Vagina (tissue), 2 donors: ENCODE results near the gene GRIK3.

Experiments used
- POLR2A ChIP-seq, 2 donors: fragments of 450-650 bp; IDR thresholded peaks; one replicate each; pipeline ENCODE4 v1.6.1; 2017; ENCODE audit warnings: antibody characterized with exemption in 2 of 2, mild to moderate bottlenecking in 2 of 2, moderate library complexity in 2 of 2
- POLR2AphosphoS5 ChIP-seq, 2 donors: sonication (generic); formaldehyde crosslinking; IDR thresholded peaks; one replicate each; pipeline ENCODE4 v1.9.0; 2017; ENCODE audit warnings: antibody characterized with exemption in 2 of 2, mild to moderate bottlenecking in 2 of 2, low read depth in 1 of 2; ENCODE audit not compliant: insufficient read depth in 1 of 2
- TF ChIP-seq, protein P1 (sequence below), 3 experiments: fragments of 450-650 bp in 2 of 3; fragments of 200-600 bp in 1 of 3; sonication (generic) in 1 of 3; IDR thresholded peaks; one replicate each; pipeline ENCODE4 v1.5.1; 2017 to 2019; ENCODE audit warnings: antibody characterized with exemption in 3 of 3, mild to moderate bottlenecking in 2 of 3, moderate library complexity in 2 of 3

- TF ChIP-seq, protein P1, sequence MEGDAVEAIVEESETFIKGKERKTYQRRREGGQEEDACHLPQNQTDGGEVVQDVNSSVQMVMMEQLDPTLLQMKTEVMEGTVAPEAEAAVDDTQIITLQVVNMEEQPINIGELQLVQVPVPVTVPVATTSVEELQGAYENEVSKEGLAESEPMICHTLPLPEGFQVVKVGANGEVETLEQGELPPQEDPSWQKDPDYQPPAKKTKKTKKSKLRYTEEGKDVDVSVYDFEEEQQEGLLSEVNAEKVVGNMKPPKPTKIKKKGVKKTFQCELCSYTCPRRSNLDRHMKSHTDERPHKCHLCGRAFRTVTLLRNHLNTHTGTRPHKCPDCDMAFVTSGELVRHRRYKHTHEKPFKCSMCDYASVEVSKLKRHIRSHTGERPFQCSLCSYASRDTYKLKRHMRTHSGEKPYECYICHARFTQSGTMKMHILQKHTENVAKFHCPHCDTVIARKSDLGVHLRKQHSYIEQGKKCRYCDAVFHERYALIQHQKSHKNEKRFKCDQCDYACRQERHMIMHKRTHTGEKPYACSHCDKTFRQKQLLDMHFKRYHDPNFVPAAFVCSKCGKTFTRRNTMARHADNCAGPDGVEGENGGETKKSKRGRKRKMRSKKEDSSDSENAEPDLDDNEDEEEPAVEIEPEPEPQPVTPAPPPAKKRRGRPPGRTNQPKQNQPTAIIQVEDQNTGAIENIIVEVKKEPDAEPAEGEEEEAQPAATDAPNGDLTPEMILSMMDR (IDR thresholded peaks at IDR 0.05) = no peak
- TF ChIP-seq POLR2A (IDR thresholded peaks at IDR 0.05) (no peak), POLR2AphosphoS5 (IDR thresholded peaks at IDR 0.05; ENCODE audit: insufficient read depth in 1 of 2, low read depth in 1 of 2) (no peak)
Measured at GRCh38 chr1:36763771-36764170, 270.5 kb downstream of the GRIK3 start.
